ENCODE measurements around the gene HMGN5.

The HMGN5 gene

DNA sequence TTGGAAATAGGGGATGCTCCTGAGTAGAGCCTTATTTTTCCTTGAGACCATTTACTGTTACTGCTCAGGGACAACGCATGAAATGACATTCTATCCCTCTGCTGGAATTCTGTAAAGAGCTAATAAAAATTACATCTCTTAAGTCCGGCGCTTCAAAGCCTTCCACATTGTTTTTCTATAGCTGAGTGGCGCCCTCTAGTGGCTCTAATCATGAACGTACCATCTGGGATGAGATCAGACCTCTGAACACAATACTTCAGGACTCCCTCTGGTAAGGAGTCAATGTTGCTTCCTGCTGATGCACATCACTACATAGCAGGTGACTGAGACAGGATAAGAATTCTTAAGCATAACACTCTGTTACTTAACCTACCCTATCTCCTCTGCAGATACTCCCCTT, 6.0 kb downstream of the HMGN5 start:
- TF ChIP-seq EZH2phosphoT487 (IDR thresholded peaks at IDR 0.05; ENCODE audit: low read depth): no peak
- TF ChIP-seq, protein P1, sequence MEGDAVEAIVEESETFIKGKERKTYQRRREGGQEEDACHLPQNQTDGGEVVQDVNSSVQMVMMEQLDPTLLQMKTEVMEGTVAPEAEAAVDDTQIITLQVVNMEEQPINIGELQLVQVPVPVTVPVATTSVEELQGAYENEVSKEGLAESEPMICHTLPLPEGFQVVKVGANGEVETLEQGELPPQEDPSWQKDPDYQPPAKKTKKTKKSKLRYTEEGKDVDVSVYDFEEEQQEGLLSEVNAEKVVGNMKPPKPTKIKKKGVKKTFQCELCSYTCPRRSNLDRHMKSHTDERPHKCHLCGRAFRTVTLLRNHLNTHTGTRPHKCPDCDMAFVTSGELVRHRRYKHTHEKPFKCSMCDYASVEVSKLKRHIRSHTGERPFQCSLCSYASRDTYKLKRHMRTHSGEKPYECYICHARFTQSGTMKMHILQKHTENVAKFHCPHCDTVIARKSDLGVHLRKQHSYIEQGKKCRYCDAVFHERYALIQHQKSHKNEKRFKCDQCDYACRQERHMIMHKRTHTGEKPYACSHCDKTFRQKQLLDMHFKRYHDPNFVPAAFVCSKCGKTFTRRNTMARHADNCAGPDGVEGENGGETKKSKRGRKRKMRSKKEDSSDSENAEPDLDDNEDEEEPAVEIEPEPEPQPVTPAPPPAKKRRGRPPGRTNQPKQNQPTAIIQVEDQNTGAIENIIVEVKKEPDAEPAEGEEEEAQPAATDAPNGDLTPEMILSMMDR (IDR thresholded peaks at IDR 0.05; ENCODE audit: low read depth, low read length): peak; percentile 69
- Histone ChIP-seq H3K4me2 (ENCODE audit: low read length) (peak overlapping the region; percentile 72), H3K27ac (ENCODE audit: low read length) (no peak overlapping the region), H3K36me3 (replicated peaks; ENCODE audit: low read depth, low read length) (no peaks in the 10 kb centered on the region), H3K9me3 (ENCODE audit: insufficient read depth, low read length) (no peaks in the 10 kb centered on the region), H4K20me1 (ENCODE audit: insufficient read depth, low read length) (no peaks in the 10 kb centered on the region), H3K4me1 (ENCODE audit: low read length) (no peaks in the 10 kb centered on the region; the same call in 1 of the 2 replicates), H3K9ac (ENCODE audit: low read length) (no peak overlapping the region), H3K79me2 (ENCODE audit: low read length) (no peaks in the 10 kb centered on the region), H2AFZ (ENCODE audit: low read depth, low read length) (no peak overlapping the region; the same call in 1 of the 2 replicates), H3K4me3 (ENCODE audit: low read length) (peak overlapping the region; percentile 49), H3K27me3 (ENCODE audit: low read depth, low read length) (no peaks in the 10 kb centered on the region)

DNA sequence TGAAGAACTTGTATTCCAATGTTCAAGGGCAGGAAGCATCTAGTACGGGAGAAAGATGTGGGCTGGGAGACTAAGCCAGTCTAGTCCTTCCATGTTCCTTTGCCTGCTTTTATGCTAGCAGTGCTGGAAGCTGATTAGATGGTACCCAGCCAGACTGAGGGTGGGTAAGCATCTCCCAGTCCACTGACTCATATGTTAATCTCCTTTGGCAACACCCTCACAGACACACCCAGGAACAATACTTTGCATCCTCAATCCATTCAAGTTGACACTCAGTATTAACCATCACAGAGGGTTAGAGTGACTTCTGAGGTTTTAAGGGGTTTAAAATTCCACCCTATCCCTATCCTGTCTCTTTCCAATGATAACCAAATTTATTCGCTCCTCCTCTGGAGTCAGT, 6.5 kb downstream of the HMGN5 start:
- Histone ChIP-seq H4K20me1 (ENCODE audit: insufficient read depth, low read length) (no peaks in the 10 kb centered on the region), H3K27me3 (ENCODE audit: low read depth, low read length) (no peaks in the 10 kb centered on the region), H3K4me1 (ENCODE audit: low read length) (no peaks in the 10 kb centered on the region; the same call in 1 of the 2 replicates), H3K27ac (ENCODE audit: low read length) (no peak overlapping the region), H3K4me2 (ENCODE audit: low read length) (peak overlapping the region; percentile 72), H2AFZ (ENCODE audit: low read depth, low read length) (no peak overlapping the region; the same call in 1 of the 2 replicates), H3K79me2 (ENCODE audit: low read length) (no peaks in the 10 kb centered on the region), H3K9ac (ENCODE audit: low read length) (no peak overlapping the region), H3K9me3 (ENCODE audit: insufficient read depth, low read length) (no peaks in the 10 kb centered on the region), H3K36me3 (replicated peaks; ENCODE audit: low read depth, low read length) (no peaks in the 10 kb centered on the region), H3K4me3 (ENCODE audit: low read length) (peak overlapping the region; percentile 49)
- TF ChIP-seq EZH2phosphoT487 (IDR thresholded peaks at IDR 0.05; ENCODE audit: low read depth): no peak
- TF ChIP-seq, protein P1 (IDR thresholded peaks at IDR 0.05; ENCODE audit: low read depth, low read length): no peak

GRCh38 chrX:81174286-81174685, 27.4 kb downstream of the HMGN5 start:
- H3K79me2 ChIP-seq (ENCODE audit: low read length): no peaks in the 10 kb centered on the region
- no peaks in the 10 kb centered on the region for H3K36me3 ChIP-seq (replicated peaks; ENCODE audit: low read depth, low read length)
- H3K27ac ChIP-seq (ENCODE audit: low read length): no peak overlapping the region
- no peak overlapping the region for H3K4me3 ChIP-seq (ENCODE audit: low read length)
- no peaks in the 10 kb centered on the region for H4K20me1 ChIP-seq (ENCODE audit: insufficient read depth, low read length)
- TF ChIP-seq EZH2phosphoT487 (IDR thresholded peaks at IDR 0.05; ENCODE audit: low read depth): no peak
- TF ChIP-seq, protein P1 (IDR thresholded peaks at IDR 0.05; ENCODE audit: low read depth, low read length): peak; percentile 41
- H3K4me2 ChIP-seq (ENCODE audit: low read length): no peak overlapping the region
- H3K9ac ChIP-seq (ENCODE audit: low read length): no peak overlapping the region
- H2AFZ ChIP-seq (ENCODE audit: low read depth, low read length): no peak overlapping the region
- no peaks in the 10 kb centered on the region for H3K4me1 ChIP-seq (ENCODE audit: low read length)
- no peaks in the 10 kb centered on the region for H3K27me3 ChIP-seq (ENCODE audit: low read depth, low read length)
- H3K9me3 ChIP-seq (ENCODE audit: insufficient read depth, low read length): no peaks in the 10 kb centered on the region

- Histone ChIP-seq H3K4me2 (ENCODE audit: low read length) (peak overlapping the region; percentile 34; the same call in 1 of the 2 replicates), H3K9me3 (ENCODE audit: insufficient read depth, low read length) (no peaks in the 10 kb centered on the region), H2AFZ (ENCODE audit: low read depth, low read length) (no peak overlapping the region), H3K4me3 (ENCODE audit: low read length) (no peak overlapping the region), H3K27ac (ENCODE audit: low read length) (no peak overlapping the region), H3K79me2 (ENCODE audit: low read length) (no peaks in the 10 kb centered on the region), H3K27me3 (ENCODE audit: low read depth, low read length) (no peaks in the 10 kb centered on the region), H3K4me1 (ENCODE audit: low read length) (peaks cover 13% of the 10 kb centered on the region), H3K36me3 (replicated peaks; ENCODE audit: low read depth, low read length) (no peaks in the 10 kb centered on the region), H3K9ac (ENCODE audit: low read length) (no peak overlapping the region), H4K20me1 (ENCODE audit: insufficient read depth, low read length) (no peaks in the 10 kb centered on the region)
- TF ChIP-seq, protein P1 (IDR thresholded peaks at IDR 0.05; ENCODE audit: low read depth, low read length): no peak
- TF ChIP-seq EZH2phosphoT487 (IDR thresholded peaks at IDR 0.05; ENCODE audit: low read depth): no peak
Observed at GRCh38 chrX:81168391-81168790, 33.3 kb downstream of the HMGN5 start.

Data from OCI-LY3 (cell line).